HUES6 (cell line): ENCODE results near the gene PNMA6E.

Source experiments
- H3K27ac ChIP-seq: 2 replicates; pipeline ENCODE4 v1.7.0; 2013; ENCODE audit warnings: low read depth, mild to moderate bottlenecking, low read length, inconsistent platforms
- H3K27me3 ChIP-seq: 2 replicates; pipeline ENCODE4 v1.6.1; 2013; ENCODE audit warnings: low read length; ENCODE audit not compliant: control insufficient read depth, insufficient read depth
- H3K36me3 ChIP-seq: 2 replicates; pipeline ENCODE4 v1.6.1; 2013; ENCODE audit warnings: low read length; ENCODE audit not compliant: control insufficient read depth, insufficient read depth
- H3K4me1 ChIP-seq: 2 replicates; pipeline ENCODE4 v1.6.1; 2013; ENCODE audit warnings: low read length; ENCODE audit not compliant: control insufficient read depth, insufficient read depth
- H3K4me3 ChIP-seq: 2 replicates; pipeline ENCODE4 v1.5.1; 2013; ENCODE audit warnings: low read depth, low read length
- H3K9ac ChIP-seq: one replicate; pipeline ENCODE4 v1.6.1; 2013; ENCODE audit warnings: mild to moderate bottlenecking, low read length
- H3K9me3 ChIP-seq: 2 replicates; pipeline ENCODE4 v1.6.1; 2013; ENCODE audit warnings: low read depth, low read length; ENCODE audit not compliant: control insufficient read depth, insufficient read depth

PNMA6E gene

DNA sequence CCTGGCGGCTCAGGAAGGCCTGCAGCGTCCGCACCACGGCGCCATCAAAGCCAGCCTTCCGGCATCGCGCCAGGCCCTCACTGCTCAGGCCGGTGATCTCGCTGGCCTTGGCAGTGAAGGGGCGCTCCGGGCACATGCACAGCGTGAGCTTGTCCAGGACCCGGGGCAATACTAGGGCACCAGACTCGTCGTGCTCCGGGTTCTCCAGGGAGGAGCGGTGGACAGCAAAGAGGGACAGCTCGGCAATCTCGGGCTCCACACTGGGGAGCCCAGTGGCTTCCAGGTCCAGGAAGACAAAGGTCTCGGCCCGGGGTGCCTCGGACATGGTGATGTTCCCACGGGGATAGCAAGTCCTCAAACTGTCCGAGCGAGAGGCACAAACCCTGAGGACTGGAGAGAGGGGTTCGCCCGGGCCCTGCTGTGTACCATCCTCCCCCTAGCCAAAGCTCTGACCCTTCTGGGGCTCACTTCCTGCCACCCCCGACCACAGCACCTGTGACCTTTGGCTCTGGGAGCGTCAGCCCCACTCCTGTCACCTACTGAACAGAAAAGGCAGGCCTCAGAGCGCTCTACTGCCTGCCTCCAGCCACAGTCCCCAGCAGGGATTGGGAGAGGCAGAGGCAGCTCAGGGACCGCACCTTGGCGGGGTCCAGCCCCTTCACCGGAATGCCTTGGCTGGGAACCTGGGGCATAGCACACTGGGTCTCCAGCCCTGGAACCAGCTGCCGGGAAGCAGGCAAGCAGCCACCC lies 44.1 kb upstream of the PNMA6E start:
- Histone ChIP-seq H3K27ac (no peak overlapping the region), H3K9me3 (peaks cover 33% of the 10 kb centered on the region; the same call in 1 of the 2 replicates), H3K4me3 (no peak overlapping the region), H3K27me3 (no peaks in the 10 kb centered on the region), H3K9ac (no peak overlapping the region), H3K4me1 (no peaks in the 10 kb centered on the region), H3K36me3 (peaks cover 13% of the 10 kb centered on the region)

GRCh38 chrX:153444333-153445011 lies 43.3 kb upstream of the PNMA6E start:
- peaks cover 35% of the 10 kb centered on the region; the same call in 1 of the 2 replicates for H3K9me3 ChIP-seq
- peaks cover 6% of the 10 kb centered on the region for H3K36me3 ChIP-seq
- H3K27me3 ChIP-seq: no peaks in the 10 kb centered on the region
- H3K4me3 ChIP-seq: no peak overlapping the region
- no peak overlapping the region for H3K9ac ChIP-seq
- no peak overlapping the region for H3K27ac ChIP-seq
- no peaks in the 10 kb centered on the region for H3K4me1 ChIP-seq

GRCh38 chrX:153443476-153444332 lies 42.6 kb upstream of the PNMA6E start:
- no peak overlapping the region for H3K27ac ChIP-seq
- peaks cover 4% of the 10 kb centered on the region; the same call in 1 of the 2 replicates for H3K36me3 ChIP-seq
- no peak overlapping the region for H3K9ac ChIP-seq
- H3K4me3 ChIP-seq: no peak overlapping the region
- no peaks in the 10 kb centered on the region for H3K4me1 ChIP-seq
- no peaks in the 10 kb centered on the region for H3K27me3 ChIP-seq
- H3K9me3 ChIP-seq: peaks cover 31% of the 10 kb centered on the region; the same call in 1 of the 2 replicates

- no peak overlapping the region for H3K4me3 ChIP-seq
- H3K27ac ChIP-seq: no peak overlapping the region
- no peak overlapping the region for H3K9ac ChIP-seq
- peaks cover 1% of the 10 kb centered on the region; the same call in 1 of the 2 replicates for H3K36me3 ChIP-seq
- no peaks in the 10 kb centered on the region for H3K4me1 ChIP-seq
- H3K9me3 ChIP-seq: peaks cover 33% of the 10 kb centered on the region; the same call in 1 of the 2 replicates
- no peaks in the 10 kb centered on the region for H3K27me3 ChIP-seq
These were observed 41.3 kb upstream of the PNMA6E start for GRCh38 chrX:153442463-153442862.

DNA sequence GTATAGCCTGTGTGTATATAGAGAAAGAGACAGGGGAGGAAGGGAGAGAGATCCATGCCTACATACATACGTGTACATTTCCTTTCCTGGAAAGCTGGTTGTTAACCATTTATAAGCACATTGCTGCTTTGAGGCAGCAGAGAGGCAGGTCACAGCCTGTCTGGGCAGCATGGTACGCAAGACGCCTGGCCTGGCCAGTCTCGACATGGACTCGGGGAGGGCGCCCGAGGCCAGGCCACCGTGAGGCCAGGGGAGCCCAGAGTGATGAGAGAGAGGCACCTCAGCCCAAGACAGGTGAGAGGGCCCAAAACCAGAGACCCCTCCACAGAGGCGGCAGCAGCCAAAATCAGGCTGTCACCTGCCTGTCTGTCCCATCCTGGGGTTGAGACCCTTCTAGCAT lies 40.8 kb upstream of the PNMA6E start:
- peaks cover 28% of the 10 kb centered on the region; the same call in 1 of the 2 replicates for H3K9me3 ChIP-seq
- H3K4me1 ChIP-seq: no peaks in the 10 kb centered on the region
- no peaks in the 10 kb centered on the region for H3K36me3 ChIP-seq
- no peaks in the 10 kb centered on the region for H3K27me3 ChIP-seq
- H3K27ac ChIP-seq: no peak overlapping the region
- H3K4me3 ChIP-seq: no peak overlapping the region
- no peak overlapping the region for H3K9ac ChIP-seq

GRCh38 chrX:153441296-153441695 lies 40.1 kb upstream of the PNMA6E start:
- Histone ChIP-seq H3K4me1 (no peaks in the 10 kb centered on the region), H3K4me3 (no peak overlapping the region), H3K27me3 (no peaks in the 10 kb centered on the region), H3K36me3 (no peaks in the 10 kb centered on the region), H3K9me3 (peaks cover 27% of the 10 kb centered on the region; the same call in 1 of the 2 replicates), H3K9ac (no peak overlapping the region), H3K27ac (no peak overlapping the region)

DNA sequence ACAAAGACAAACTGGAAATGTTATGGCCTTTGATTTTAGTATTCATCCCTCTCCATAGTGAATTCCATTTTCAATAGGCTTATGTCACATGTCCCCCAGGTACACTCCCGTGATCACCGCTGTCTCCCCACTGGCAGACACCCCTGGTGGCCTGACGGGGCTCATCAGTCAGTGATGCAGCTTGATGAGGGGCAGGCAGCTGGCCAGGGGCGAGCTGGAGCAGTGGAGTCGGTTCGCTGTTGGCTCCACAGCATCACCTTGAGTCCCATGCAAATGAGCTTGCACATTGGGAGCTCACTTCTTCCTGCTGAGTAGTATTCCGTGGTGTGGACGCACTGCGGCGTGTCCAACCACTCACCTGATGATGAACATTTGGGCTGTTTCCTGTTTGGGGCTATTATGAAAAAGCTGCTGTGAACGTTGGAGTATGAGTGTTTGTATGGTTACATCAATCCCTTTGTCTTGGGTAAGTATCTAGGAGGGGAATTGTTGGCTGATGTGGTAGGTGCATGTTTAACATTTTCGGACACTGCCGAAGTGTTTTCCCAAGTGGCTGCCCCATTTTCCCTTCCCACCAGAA lies 39.5 kb upstream of the PNMA6E start:
- H3K27me3 ChIP-seq: no peaks in the 10 kb centered on the region
- H3K36me3 ChIP-seq: no peaks in the 10 kb centered on the region
- H3K9ac ChIP-seq: no peak overlapping the region
- H3K4me1 ChIP-seq: no peaks in the 10 kb centered on the region
- no peak overlapping the region for H3K27ac ChIP-seq
- no peak overlapping the region for H3K4me3 ChIP-seq
- peaks cover 24% of the 10 kb centered on the region; the same call in 1 of the 2 replicates for H3K9me3 ChIP-seq

- H3K9me3 ChIP-seq: peaks cover 17% of the 10 kb centered on the region; the same call in 1 of the 2 replicates
- no peak overlapping the region for H3K9ac ChIP-seq
- no peak overlapping the region for H3K27ac ChIP-seq
- no peak overlapping the region for H3K4me3 ChIP-seq
- no peaks in the 10 kb centered on the region for H3K36me3 ChIP-seq
- H3K4me1 ChIP-seq: no peaks in the 10 kb centered on the region
- H3K27me3 ChIP-seq: no peaks in the 10 kb centered on the region
These were observed 38.8 kb upstream of the PNMA6E start for GRCh38 chrX:153439977-153440376.

GRCh38 chrX:153438532-153438931 lies 37.4 kb upstream of the PNMA6E start:
- Histone ChIP-seq H3K9me3 (peaks cover 15% of the 10 kb centered on the region; the same call in 1 of the 2 replicates), H3K9ac (no peak overlapping the region), H3K4me3 (no peak overlapping the region), H3K36me3 (no peaks in the 10 kb centered on the region), H3K27ac (no peak overlapping the region), H3K27me3 (no peaks in the 10 kb centered on the region), H3K4me1 (no peaks in the 10 kb centered on the region)

DNA sequence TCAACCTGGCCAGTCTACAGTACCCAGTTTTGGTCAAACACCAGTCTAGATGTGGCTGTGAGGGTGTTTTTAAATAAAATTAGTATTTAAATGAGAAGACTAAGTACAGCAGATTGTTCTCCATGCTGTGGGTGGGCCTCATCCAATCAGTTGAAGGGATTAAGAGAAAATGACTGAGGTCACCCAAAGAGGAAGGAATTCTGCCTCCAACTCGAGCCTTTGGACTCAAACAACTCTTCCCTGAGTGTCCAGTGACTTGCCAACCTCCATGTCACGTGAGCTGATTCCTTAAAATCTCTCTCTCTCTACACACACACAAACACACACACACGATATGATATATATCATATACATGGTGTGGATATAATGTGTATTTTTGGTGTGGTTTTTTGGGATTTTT lies 34.7 kb upstream of the PNMA6E start:
- H3K27me3 ChIP-seq: no peaks in the 10 kb centered on the region; the same call in 1 of the 2 replicates
- H3K36me3 ChIP-seq: no peaks in the 10 kb centered on the region
- H3K9me3 ChIP-seq: peaks cover 20% of the 10 kb centered on the region
- no peak overlapping the region for H3K27ac ChIP-seq
- H3K4me1 ChIP-seq: no peaks in the 10 kb centered on the region
- no peak overlapping the region for H3K4me3 ChIP-seq
- H3K9ac ChIP-seq: no peak overlapping the region
